HepG2 (cell line): ENCODE data around the gene WTAP. TPM values are rescaled to one million over a fixed set of nuclear protein-coding genes. Genes with fewer than 3 reads are reported as not detected.

ENCODE experiments used
- AGO2 ChIP-seq: fragments of 200-400 bp; formaldehyde crosslinking; optimal IDR thresholded peaks from 2 replicates; pipeline ENCODE3; 2017; ENCODE audit warnings: mild to moderate bottlenecking, low read depth, low read length, moderate library complexity
- CSRNP1 ChIP-seq: sonication (generic); formaldehyde crosslinking; IDR thresholded peaks from 2 replicates; pipeline ENCODE4 v1.8.1; 2023; ENCODE audit warnings: mild to moderate bottlenecking, missing genetic modification reagents
- FOSL2 ChIP-seq: sonication (generic); formaldehyde crosslinking; IDR thresholded peaks from 2 replicates; pipeline ENCODE4 v1.4.0; 2020; ENCODE audit warnings: missing genetic modification reagents
- MAZ ChIP-seq, 2 experiments: sonication (generic) in 1 of 2; formaldehyde crosslinking in 1 of 2; IDR thresholded peaks; 2 replicates each; pipeline versions ENCODE4 v1.5.0 to v1.6.1; 2012 to 2020; ENCODE audit warnings: low read depth in 2 of 2, mild to moderate bottlenecking in 2 of 2, borderline replicate concordance in 1 of 2, improper control_type of control experiment in 1 of 2, low read length in 1 of 2, missing genetic modification reagents in 1 of 2, moderate library complexity in 1 of 2
- MBD4 ChIP-seq: IDR thresholded peaks from 2 replicates; pipeline ENCODE4 v1.6.1; 2012; ENCODE audit warnings: low read length, inconsistent platforms, borderline replicate concordance
- MEIS1 ChIP-seq: sonication (generic); formaldehyde crosslinking; IDR thresholded peaks from 2 replicates; pipeline ENCODE4 v1.9.0; 2021; ENCODE audit warnings: mild to moderate bottlenecking, missing genetic modification reagents, moderate library complexity, borderline replicate concordance
- NCOR1 ChIP-seq: fragments of 200-600 bp; sonication (generic); IDR thresholded peaks from 2 replicates; pipeline ENCODE4 v1.7.0; 2017; ENCODE audit warnings: antibody characterized with exemption, low read length, borderline replicate concordance
- NRL ChIP-seq: sonication (generic); formaldehyde crosslinking; IDR thresholded peaks from 2 replicates; pipeline ENCODE4 v1.5.0; 2020; ENCODE audit warnings: missing genetic modification reagents, mild to moderate bottlenecking, moderate library complexity, borderline replicate concordance
- PCBP2 ChIP-seq: fragments of 200-400 bp; formaldehyde crosslinking; optimal IDR thresholded peaks from 2 replicates; pipeline ENCODE3; 2018; ENCODE audit warnings: low read length, low read depth; ENCODE audit not compliant: poor library complexity, severe bottlenecking
- SMAD1 ChIP-seq: sonication (generic); formaldehyde crosslinking; IDR thresholded peaks from 2 replicates; pipeline ENCODE4 v1.4.0; 2020; ENCODE audit warnings: missing genetic modification reagents, low read depth, mild to moderate bottlenecking, borderline replicate concordance
- U2AF1 ChIP-seq: fragments of 200-400 bp; formaldehyde crosslinking; optimal IDR thresholded peaks from 2 replicates; pipeline ENCODE3; 2017; ENCODE audit warnings: mild to moderate bottlenecking, low read depth, low read length
- ZBTB2 ChIP-seq: sonication (generic); formaldehyde crosslinking; IDR thresholded peaks from 2 replicates; pipeline ENCODE4 v1.8.0; 2022; ENCODE audit warnings: low read depth, missing genetic modification reagents
- ZNF547 ChIP-seq: sonication (generic); formaldehyde crosslinking; IDR thresholded peaks from 2 replicates; pipeline ENCODE4 v1.5.1; 2020; ENCODE audit warnings: mild to moderate bottlenecking, missing genetic modification reagents
- ZNF629 ChIP-seq: sonication (generic); formaldehyde crosslinking; conservative IDR thresholded peaks from 2 replicates; pipeline ENCODE4 v1.5.0; 2020; ENCODE audit warnings: missing genetic modification reagents
- polyA plus RNA-seq, 8 experiments: library from polyadenylated mRNA; depleted of rRNA in 3 of 8; stranded (reverse) in 7 of 8; unstranded in 1 of 8; fragments of >200 nt; fragmentation: Illumina TruSeq in 4 of 8; extraction: Trizol in 4 of 8; gene quantifications; 2 replicates each; pipeline versions ENCODE4 v1.2.1 to v1.2.3, GENCODE V29; 2011 to 2016; ENCODE audit warnings: low read depth in 4 of 8, missing spikeins in 1 of 8, mixed read lengths in 1 of 8; ENCODE audit not compliant: insufficient read depth in 1 of 8
- total RNA-seq, 5 experiments: library from RNA; depleted of rRNA; stranded (reverse); fragments of >200 nt; fragmentation: Illumina TruSeq; extraction: Trizol; gene quantifications; 2 replicates each; pipeline ENCODE4 v1.2.3, GENCODE V29; 2016; ENCODE audit warnings: low read depth in 1 of 5
- TF ChIP-seq, protein P1 (sequence below): sonication (generic); formaldehyde crosslinking; conservative IDR thresholded peaks from 2 replicates; pipeline ENCODE4 v1.8.0; 2022; ENCODE audit warnings: mild to moderate bottlenecking, moderate library complexity, missing genetic modification reagents
- TF ChIP-seq, protein P2 (sequence below): sonication (generic); formaldehyde crosslinking; conservative IDR thresholded peaks from 2 replicates; pipeline ENCODE4 v1.4.0; 2020; ENCODE audit warnings: missing genetic modification reagents
- TF ChIP-seq, protein P3 (sequence below): sonication (generic); formaldehyde crosslinking; IDR thresholded peaks from 2 replicates; pipeline ENCODE4 v1.9.0; 2021; ENCODE audit warnings: missing genetic modification reagents, mild to moderate bottlenecking, borderline replicate concordance

Gene WTAP
- total and polyA plus RNA-seq, 2 of the 13 experiments (the other 11 are each of a cell fraction or from before 2014, with no cell fraction given), result 31.6 to 167 TPM

- TF ChIP-seq, protein P1, sequence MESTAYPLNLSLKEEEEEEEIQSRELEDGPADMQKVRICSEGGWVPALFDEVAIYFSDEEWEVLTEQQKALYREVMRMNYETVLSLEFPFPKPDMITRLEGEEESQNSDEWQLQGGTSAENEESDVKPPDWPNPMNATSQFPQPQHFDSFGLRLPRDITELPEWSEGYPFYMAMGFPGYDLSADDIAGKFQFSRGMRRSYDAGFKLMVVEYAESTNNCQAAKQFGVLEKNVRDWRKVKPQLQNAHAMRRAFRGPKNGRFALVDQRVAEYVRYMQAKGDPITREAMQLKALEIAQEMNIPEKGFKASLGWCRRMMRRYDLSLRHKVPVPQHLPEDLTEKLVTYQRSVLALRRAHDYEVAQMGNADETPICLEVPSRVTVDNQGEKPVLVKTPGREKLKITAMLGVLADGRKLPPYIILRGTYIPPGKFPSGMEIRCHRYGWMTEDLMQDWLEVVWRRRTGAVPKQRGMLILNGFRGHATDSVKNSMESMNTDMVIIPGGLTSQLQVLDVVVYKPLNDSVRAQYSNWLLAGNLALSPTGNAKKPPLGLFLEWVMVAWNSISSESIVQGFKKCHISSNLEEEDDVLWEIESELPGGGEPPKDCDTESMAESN (CRISPR knock-in tag), result peak; percentile 98
- peak; percentile 92 for TF ChIP-seq MEIS1 (CRISPR knock-in tag)
- peak; percentile 66; the same call in 1 of the 2 replicates for TF ChIP-seq NCOR1
- TF ChIP-seq ZNF629 (CRISPR knock-in tag), result peak; percentile 58
- peak; percentile 79 for TF ChIP-seq FOSL2 (CRISPR knock-in tag)
- TF ChIP-seq U2AF1, result peak; percentile 98
- peak; percentile 93 for TF ChIP-seq AGO2
- peak; percentile 100 for TF ChIP-seq NRL (CRISPR knock-in tag)
- TF ChIP-seq PCBP2, result no peak
- peak; percentile 99 for TF ChIP-seq ZNF547 (CRISPR knock-in tag)
- TF ChIP-seq, protein P2, sequence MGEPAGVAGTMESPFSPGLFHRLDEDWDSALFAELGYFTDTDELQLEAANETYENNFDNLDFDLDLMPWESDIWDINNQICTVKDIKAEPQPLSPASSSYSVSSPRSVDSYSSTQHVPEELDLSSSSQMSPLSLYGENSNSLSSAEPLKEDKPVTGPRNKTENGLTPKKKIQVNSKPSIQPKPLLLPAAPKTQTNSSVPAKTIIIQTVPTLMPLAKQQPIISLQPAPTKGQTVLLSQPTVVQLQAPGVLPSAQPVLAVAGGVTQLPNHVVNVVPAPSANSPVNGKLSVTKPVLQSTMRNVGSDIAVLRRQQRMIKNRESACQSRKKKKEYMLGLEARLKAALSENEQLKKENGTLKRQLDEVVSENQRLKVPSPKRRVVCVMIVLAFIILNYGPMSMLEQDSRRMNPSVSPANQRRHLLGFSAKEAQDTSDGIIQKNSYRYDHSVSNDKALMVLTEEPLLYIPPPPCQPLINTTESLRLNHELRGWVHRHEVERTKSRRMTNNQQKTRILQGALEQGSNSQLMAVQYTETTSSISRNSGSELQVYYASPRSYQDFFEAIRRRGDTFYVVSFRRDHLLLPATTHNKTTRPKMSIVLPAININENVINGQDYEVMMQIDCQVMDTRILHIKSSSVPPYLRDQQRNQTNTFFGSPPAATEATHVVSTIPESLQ (CRISPR knock-in tag), result peak; percentile 52; the same call in 1 of the 2 replicates
- peak; percentile 94 for TF ChIP-seq ZBTB2 (CRISPR knock-in tag)
- TF ChIP-seq MAZ (IDR thresholded peaks at IDR 0.05; ENCODE audit: borderline replicate concordance, low read depth, low read length), result peak; percentile 76; the same call in 1 of the 2 replicates
- peak; percentile 95 for TF ChIP-seq MAZ (CRISPR knock-in tag; IDR thresholded peaks at IDR 0.05; ENCODE audit: low read depth)
- peak; percentile 94 for TF ChIP-seq SMAD1 (CRISPR knock-in tag)
- no peak for TF ChIP-seq MBD4
- TF ChIP-seq CSRNP1 (CRISPR knock-in tag), result peak; percentile 98
- TF ChIP-seq, protein P3, sequence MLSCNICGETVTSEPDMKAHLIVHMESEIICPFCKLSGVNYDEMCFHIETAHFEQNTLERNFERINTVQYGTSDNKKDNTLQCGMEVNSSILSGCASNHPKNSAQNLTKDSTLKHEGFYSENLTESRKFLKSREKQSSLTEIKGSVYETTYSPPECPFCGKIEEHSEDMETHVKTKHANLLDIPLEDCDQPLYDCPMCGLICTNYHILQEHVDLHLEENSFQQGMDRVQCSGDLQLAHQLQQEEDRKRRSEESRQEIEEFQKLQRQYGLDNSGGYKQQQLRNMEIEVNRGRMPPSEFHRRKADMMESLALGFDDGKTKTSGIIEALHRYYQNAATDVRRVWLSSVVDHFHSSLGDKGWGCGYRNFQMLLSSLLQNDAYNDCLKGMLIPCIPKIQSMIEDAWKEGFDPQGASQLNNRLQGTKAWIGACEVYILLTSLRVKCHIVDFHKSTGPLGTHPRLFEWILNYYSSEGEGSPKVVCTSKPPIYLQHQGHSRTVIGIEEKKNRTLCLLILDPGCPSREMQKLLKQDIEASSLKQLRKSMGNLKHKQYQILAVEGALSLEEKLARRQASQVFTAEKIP (CRISPR knock-in tag), result no peak
Measured at GRCh38 chr6:159726918-159727716, at the start of gene WTAP (continued).
